GM06990 (cell line): Measurements from ENCODE around the gene MSI2.

Source experiments
- DNase-seq: peaks from one replicate; pipeline ENCODE4 v3.0.0-alpha.2; 2011; ENCODE audit not compliant: insufficient read length; ENCODE audit errors: extremely low read depth
- H3K27me3 ChIP-seq: replicated peaks from 2 replicates; pipeline ENCODE4 v1.6.0; 2011; ENCODE audit warnings: low read length; ENCODE audit not compliant: control insufficient read depth, insufficient read depth
- H3K36me3 ChIP-seq: 2 replicates; pipeline ENCODE4 v1.5.1; 2011; ENCODE audit warnings: low read length; ENCODE audit not compliant: control insufficient read depth, insufficient read depth
- H3K4me3 ChIP-seq: replicated peaks from 2 replicates; pipeline ENCODE4 v1.5.1; 2011; ENCODE audit warnings: low read depth, mild to moderate bottlenecking, control low read depth, low read length
- TF ChIP-seq, protein P1 (sequence below): IDR thresholded peaks from 2 replicates; pipeline ENCODE4 v1.5.1; 2011; ENCODE audit warnings: low read length, control low read depth, mild to moderate bottlenecking, inconsistent platforms; ENCODE audit not compliant: insufficient read depth, poor library complexity, severe bottlenecking

The MSI2 gene

DNA sequence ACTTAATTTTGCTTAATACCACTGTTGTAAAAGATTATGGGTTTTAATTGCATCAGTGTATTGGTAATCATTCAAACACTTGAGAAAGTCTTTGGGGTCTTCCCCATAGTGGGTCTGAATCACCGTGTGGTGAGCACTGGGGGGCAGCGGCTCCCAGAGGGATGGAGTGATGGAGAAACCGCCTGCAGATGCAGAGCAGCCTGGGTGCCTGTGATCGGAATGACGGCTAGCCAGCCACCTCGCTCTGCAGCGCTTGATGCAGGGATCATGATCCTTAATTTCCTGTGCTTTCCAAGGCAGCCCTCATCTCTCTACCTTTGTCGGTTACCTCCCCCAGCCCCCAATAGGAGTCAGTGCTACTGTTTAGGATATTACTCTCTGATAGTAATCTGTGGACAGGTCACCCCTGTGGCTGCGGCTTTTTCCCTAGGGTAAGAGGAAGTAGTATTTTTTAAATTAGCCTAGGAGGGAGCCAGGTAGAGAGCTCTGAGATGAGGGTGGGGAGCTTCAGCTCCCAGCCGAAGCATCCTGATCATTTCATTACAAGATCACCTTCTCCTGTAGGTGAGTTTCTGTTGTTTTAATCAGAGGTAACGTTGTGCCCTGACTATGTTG lies 135.6 kb downstream of the MSI2 start:
- Histone ChIP-seq H3K4me3 (no peak overlapping the region), H3K36me3 (no peaks in the 10 kb centered on the region), H3K27me3 (no peaks in the 10 kb centered on the region)
- no peak for DNase-seq
- TF ChIP-seq, protein P1, sequence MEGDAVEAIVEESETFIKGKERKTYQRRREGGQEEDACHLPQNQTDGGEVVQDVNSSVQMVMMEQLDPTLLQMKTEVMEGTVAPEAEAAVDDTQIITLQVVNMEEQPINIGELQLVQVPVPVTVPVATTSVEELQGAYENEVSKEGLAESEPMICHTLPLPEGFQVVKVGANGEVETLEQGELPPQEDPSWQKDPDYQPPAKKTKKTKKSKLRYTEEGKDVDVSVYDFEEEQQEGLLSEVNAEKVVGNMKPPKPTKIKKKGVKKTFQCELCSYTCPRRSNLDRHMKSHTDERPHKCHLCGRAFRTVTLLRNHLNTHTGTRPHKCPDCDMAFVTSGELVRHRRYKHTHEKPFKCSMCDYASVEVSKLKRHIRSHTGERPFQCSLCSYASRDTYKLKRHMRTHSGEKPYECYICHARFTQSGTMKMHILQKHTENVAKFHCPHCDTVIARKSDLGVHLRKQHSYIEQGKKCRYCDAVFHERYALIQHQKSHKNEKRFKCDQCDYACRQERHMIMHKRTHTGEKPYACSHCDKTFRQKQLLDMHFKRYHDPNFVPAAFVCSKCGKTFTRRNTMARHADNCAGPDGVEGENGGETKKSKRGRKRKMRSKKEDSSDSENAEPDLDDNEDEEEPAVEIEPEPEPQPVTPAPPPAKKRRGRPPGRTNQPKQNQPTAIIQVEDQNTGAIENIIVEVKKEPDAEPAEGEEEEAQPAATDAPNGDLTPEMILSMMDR, result no peak

DNA sequence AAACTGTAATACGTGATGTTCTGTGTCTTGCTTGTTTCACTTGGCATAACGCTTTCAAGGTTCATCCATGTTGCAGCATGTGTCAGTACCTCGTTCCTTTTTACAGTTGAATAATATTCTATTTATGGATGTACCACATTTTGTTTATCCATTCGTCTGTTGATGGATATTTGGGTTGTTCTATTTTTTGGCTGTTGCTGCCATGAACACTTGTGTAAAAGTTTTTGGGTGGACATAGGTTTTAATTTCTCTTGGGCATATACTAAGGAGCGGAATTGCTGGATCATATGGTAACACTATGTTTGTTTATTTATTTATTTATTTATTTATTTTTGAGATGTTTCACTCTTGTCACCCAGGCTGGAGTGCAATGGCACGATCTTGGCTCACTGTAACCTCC lies 137.0 kb downstream of the MSI2 start:
- H3K4me3 ChIP-seq, result no peak overlapping the region
- TF ChIP-seq, protein P1, result no peak
- H3K27me3 ChIP-seq, result no peaks in the 10 kb centered on the region
- no peak for DNase-seq
- H3K36me3 ChIP-seq, result no peaks in the 10 kb centered on the region

DNA sequence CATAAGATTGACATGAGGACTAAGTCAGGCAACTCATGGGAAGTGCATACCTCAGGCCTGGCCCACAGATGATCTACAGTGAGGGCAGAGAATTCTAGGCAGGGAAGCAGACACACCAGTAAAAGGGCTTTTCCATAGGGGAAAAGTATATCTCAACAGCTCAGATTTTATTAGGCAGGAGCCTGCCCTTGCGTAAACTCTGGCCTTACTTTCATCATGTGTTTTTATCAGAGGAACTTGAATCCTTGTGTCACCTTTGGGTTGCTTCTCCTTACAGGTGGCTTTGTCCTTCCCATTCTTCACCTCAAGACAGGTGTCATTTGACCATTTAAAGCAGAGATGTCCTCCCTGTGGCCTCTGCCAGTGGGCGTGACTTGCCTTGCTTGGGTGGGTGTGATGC lies 138.1 kb downstream of the MSI2 start:
- TF ChIP-seq, protein P1, result no peak
- H3K36me3 ChIP-seq, result no peaks in the 10 kb centered on the region

DNA sequence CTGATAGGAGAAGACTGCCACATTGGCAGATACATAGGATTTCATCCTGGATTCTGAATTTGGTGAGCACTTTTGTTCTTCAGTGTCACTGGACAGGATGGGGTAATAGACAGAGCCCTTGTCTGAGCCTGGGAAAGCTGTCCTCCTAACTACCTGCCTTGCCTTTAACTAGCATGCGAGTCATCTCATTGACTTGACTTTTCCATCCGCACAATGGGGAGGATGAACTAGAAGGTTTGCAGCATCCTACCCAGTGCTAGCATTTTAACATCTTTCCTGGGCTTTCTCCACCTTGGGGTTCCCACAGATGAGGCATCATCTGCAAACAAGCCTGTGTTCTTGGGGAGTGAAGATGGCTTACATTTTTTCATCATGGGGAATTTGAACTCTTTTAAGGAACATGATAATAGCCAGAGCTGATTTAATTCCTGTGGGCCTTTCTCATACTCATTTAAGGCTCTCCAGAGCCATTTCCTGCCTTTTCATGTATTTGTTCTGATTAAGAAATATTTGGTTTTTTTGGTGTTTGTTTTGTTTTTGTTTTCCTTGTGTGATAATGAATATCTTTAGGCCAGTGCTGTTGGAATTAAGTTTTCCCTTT lies 139.5 kb downstream of the MSI2 start:
- Histone ChIP-seq H3K36me3 (no peaks in the 10 kb centered on the region; the same call in 1 of the 2 replicates), H3K4me3 (no peak overlapping the region), H3K27me3 (no peaks in the 10 kb centered on the region)
- DNase-seq, result no peak
- TF ChIP-seq, protein P1, result no peak

More for the DNA sequence above, 138.1 kb downstream of the MSI2 start:
- no peak for DNase-seq
- Histone ChIP-seq H3K4me3 (no peak overlapping the region), H3K27me3 (no peaks in the 10 kb centered on the region)

DNA sequence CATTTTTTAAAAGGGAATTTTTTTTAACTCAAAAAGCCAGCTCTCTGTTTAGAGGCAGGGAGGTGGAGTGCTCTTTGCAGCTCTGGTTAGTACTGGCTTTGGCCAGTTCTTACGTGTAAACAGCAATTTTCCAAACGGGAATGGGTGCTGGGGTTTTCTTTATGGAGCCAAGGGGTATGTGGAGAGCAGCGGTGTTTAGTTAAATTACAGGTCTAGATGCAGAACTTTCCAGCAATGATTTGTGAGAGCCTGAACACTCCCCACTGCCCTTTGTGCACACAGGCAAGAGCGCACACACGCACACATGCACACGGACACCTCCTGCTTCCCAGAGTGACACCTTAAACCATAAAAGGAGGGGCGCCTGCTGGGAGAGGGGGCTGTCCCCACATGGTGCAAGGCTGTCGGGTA lies 140.2 kb downstream of the MSI2 start:
- DNase-seq, result no peak
- peaks cover under 1% of the 10 kb centered on the region for H3K36me3 ChIP-seq
- no peaks in the 10 kb centered on the region for H3K27me3 ChIP-seq
- no peak overlapping the region for H3K4me3 ChIP-seq
- TF ChIP-seq, protein P1, result no peak
